8988T (cell line): ENCODE results near the gene RHBG.
A peak's percentile ranks its signal among the peaks of the same experiment; 100 is the strongest.
"Not testable (repeated sequence)": the region's sequence is repeated elsewhere in the genome, so short reads cannot be mapped to it uniquely, and the experiment has no call there.

Experiments used
- DNase-seq: peaks from one replicate; pipeline ENCODE4 v3.0.0; 2011

The RHBG gene

GRCh38 chr1:156368889-156369684, at the start of gene RHBG:
Gene RHBG (plus strand): TSS chr1:156369211. CDS start chr1:156369250, 39 bp downstream.
- no peak for DNase-seq

- DNase-seq: no peak
These were observed 49.3 kb upstream of the RHBG start for GRCh38 chr1:156319664-156320063.

- no peak for DNase-seq
These were observed 48.5 kb upstream of the RHBG start for GRCh38 chr1:156320560-156320959.

GRCh38 chr1:156323179-156323578, 45.8 kb upstream of the RHBG start:
- DNase-seq: not testable (repeated sequence)

- no peak for DNase-seq
These were observed 32.8 kb upstream of the RHBG start for GRCh38 chr1:156336242-156336641.

- no peak for DNase-seq
These were observed 31.7 kb upstream of the RHBG start for GRCh38 chr1:156337052-156337887.

- no peak for DNase-seq
These were observed 31.2 kb upstream of the RHBG start for GRCh38 chr1:156337888-156338179.

GRCh38 chr1:156338180-156338976, 30.6 kb upstream of the RHBG start, which contains the start of the genes CCT3 and TSACC:
Gene CCT3 (minus strand): TSS chr1:156338292. CDS start chr1:156338184, 108 bp downstream.
Gene TSACC (plus strand): TSS chr1:156338526. CDS start chr1:156339758, 1,232 bp downstream.
- peak; percentile 83 for DNase-seq

GRCh38 chr1:156342166-156342955, 26.6 kb upstream of the RHBG start:
- DNase-seq: no peak

GRCh38 chr1:156344409-156344808, 24.6 kb upstream of the RHBG start:
- no peak for DNase-seq

- not testable (repeated sequence) for DNase-seq
These were observed 23.0 kb upstream of the RHBG start for GRCh38 chr1:156346035-156346434.

GRCh38 chr1:156346636-156347035, 22.4 kb upstream of the RHBG start:
- no peak for DNase-seq

- no peak for DNase-seq
These were observed 21.7 kb upstream of the RHBG start for GRCh38 chr1:156347331-156347730.

GRCh38 chr1:156352481-156352880, 16.5 kb upstream of the RHBG start:
- not testable (repeated sequence) for DNase-seq

- no peak for DNase-seq
These were observed 12.6 kb upstream of the RHBG start for GRCh38 chr1:156356262-156356874.

- DNase-seq: peak; percentile 82
These were observed 12.0 kb upstream of the RHBG start for GRCh38 chr1:156356875-156357534.

- DNase-seq: no peak
These were observed 11.0 kb upstream of the RHBG start for GRCh38 chr1:156357977-156358376.

GRCh38 chr1:156358641-156359040, 10.4 kb upstream of the RHBG start:
- no peak for DNase-seq

- no peak for DNase-seq
These were observed 9.8 kb upstream of the RHBG start for GRCh38 chr1:156359249-156359648.

- no peak for DNase-seq
These were observed 9.0 kb upstream of the RHBG start for GRCh38 chr1:156359973-156360372.

GRCh38 chr1:156360534-156360933, 8.5 kb upstream of the RHBG start:
- no peak for DNase-seq
